ENCODE results near the gene NAA80. TPM values are rescaled to one million over a fixed set of nuclear protein-coding genes. Genes with fewer than 3 reads are reported as not detected.

The NAA80 gene
- total RNA-seq, 1 experiment from 2014 or later, result 5.3 TPM

DNA sequence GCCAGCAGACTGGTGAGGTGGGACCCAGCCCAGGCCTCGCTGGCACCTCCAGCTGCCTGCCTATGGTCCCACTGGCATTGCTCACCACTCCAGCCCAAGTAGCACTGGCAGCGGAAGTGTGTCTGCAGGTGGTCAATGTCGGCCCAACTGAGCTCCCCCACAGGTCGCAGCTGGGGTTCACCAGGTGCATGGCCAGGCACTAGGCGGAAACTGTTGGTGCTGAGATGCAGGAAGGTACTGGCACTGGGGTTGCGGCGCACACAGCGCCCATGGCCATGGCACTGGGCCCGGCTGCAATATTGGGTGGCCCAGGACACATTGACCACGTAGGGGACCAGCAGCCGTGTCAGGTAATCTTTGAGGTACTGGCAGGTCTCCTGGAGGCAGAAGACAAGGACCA, 19.0 kb upstream of the NAA80 start:
- H3K4me3 ChIP-seq (ENCODE audit: low read depth, low read length, poor library complexity, severe bottlenecking), result no peak overlapping the region
- H3K27me3 ChIP-seq (replicated peaks; ENCODE audit: insufficient read depth, low read depth, low read length, poor library complexity), result no peaks in the 10 kb centered on the region
- intact Hi-C loops (cut with micrococcal nuclease; ENCODE audit: unreplicated experiment), result no loop called here
- H3K9me3 ChIP-seq (ENCODE audit: low read depth, low read length, poor library complexity, severe bottlenecking), result no peaks in the 10 kb centered on the region
- no peak overlapping the region for H3K27ac ChIP-seq (ENCODE audit: low read depth, low read length, poor library complexity, severe bottlenecking)
- ChIA-PET POLR2A (ENCODE audit: low non-redundant PET) (no interaction called here), CTCF (no interaction called here)
- no peak for TF ChIP-seq EZH2 (IDR thresholded peaks at IDR 0.05; ENCODE audit: borderline replicate concordance, low read depth, low read length, poor library complexity, severe bottlenecking)
- TF ChIP-seq CTCF (conservative IDR thresholded peaks at IDR 0.05; ENCODE audit: low read depth, low read length), result no peak
- peaks cover 3% of the 10 kb centered on the region for H3K4me1 ChIP-seq (ENCODE audit: insufficient read depth, low read length, poor library complexity, severe bottlenecking)
- BruUV-seq (replicated peaks), result no TSS peak
- H3K36me3 ChIP-seq (ENCODE audit: insufficient read depth, low read length, poor library complexity, severe bottlenecking), result no peaks in the 10 kb centered on the region
- no peak for DNase-seq (ENCODE audit: low spot score)

DNA sequence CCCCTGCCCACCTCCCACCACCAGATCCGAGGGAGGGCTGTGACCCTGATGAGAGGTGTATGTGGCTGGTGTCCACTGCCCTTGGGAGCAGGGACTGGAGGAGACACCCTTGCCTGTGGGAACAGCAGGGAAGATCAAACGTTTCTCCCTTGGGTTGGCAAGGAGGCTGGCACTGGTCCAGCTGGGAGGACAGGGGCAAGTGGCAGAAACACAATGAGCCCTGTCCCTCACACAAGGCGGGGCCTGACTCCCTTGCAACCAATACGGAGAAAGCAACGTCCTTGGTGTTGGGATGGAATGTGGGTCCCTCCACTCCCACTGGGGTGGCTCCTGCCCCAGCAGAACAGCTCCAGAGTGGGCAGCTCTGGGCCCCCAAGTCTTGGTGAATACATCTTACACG, 18.1 kb upstream of the NAA80 start:
- ChIA-PET CTCF (no interaction called here), POLR2A (ENCODE audit: low non-redundant PET) (no interaction called here)
- BruUV-seq (replicated peaks), result no TSS peak
- Histone ChIP-seq H3K27me3 (replicated peaks; ENCODE audit: insufficient read depth, low read depth, low read length, poor library complexity) (no peaks in the 10 kb centered on the region), H3K4me1 (ENCODE audit: insufficient read depth, low read length, poor library complexity, severe bottlenecking) (peaks cover 3% of the 10 kb centered on the region), H3K9me3 (ENCODE audit: low read depth, low read length, poor library complexity, severe bottlenecking) (no peaks in the 10 kb centered on the region), H3K36me3 (ENCODE audit: insufficient read depth, low read length, poor library complexity, severe bottlenecking) (no peaks in the 10 kb centered on the region), H3K4me3 (ENCODE audit: low read depth, low read length, poor library complexity, severe bottlenecking) (no peak overlapping the region), H3K27ac (ENCODE audit: low read depth, low read length, poor library complexity, severe bottlenecking) (no peak overlapping the region)
- DNase-seq (ENCODE audit: low spot score), result no peak
- intact Hi-C loops (cut with micrococcal nuclease; ENCODE audit: unreplicated experiment), result no loop called here
- TF ChIP-seq EZH2 (IDR thresholded peaks at IDR 0.05; ENCODE audit: borderline replicate concordance, low read depth, low read length, poor library complexity, severe bottlenecking), result no peak
- TF ChIP-seq CTCF (conservative IDR thresholded peaks at IDR 0.05; ENCODE audit: low read depth, low read length), result no peak

DNA sequence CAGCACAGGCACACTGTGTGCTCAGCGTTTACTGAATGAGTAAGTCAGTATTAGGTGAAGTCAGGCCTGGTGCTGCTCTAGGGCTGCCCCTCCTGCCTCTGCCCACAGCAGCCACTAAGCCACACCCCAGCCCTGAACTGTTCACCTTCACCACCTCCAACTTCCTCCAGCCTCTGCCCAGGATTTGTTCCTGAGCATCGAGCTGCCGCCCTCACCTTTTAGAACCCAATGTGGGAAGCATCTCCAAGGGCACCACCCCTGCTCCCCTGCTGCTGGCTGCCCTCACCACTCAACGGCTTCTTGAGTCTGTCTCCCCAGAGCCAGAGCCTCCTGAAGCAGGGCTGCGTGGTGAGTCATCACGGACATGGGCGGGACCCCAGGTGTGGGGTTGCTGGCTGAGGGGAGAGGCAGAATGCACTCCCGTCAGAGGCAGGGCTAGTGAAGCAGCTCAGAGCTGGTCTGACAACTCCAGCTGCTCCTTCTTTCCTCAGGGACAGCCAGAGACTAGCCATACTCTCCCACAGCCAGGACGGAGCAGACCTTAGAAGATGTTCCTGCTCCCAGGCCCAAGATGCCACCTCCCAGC, 17.5 kb upstream of the NAA80 start:
- Histone ChIP-seq H3K27ac (ENCODE audit: low read depth, low read length, poor library complexity, severe bottlenecking) (no peak overlapping the region), H3K4me3 (ENCODE audit: low read depth, low read length, poor library complexity, severe bottlenecking) (no peak overlapping the region), H3K9me3 (ENCODE audit: low read depth, low read length, poor library complexity, severe bottlenecking) (no peaks in the 10 kb centered on the region), H3K36me3 (ENCODE audit: insufficient read depth, low read length, poor library complexity, severe bottlenecking) (no peaks in the 10 kb centered on the region), H3K27me3 (replicated peaks; ENCODE audit: insufficient read depth, low read depth, low read length, poor library complexity) (no peaks in the 10 kb centered on the region), H3K4me1 (ENCODE audit: insufficient read depth, low read length, poor library complexity, severe bottlenecking) (peaks cover under 1% of the 10 kb centered on the region)
- BruUV-seq (replicated peaks), result no TSS peak
- DNase-seq (ENCODE audit: low spot score), result no peak
- TF ChIP-seq CTCF (conservative IDR thresholded peaks at IDR 0.05; ENCODE audit: low read depth, low read length) (no peak), EZH2 (IDR thresholded peaks at IDR 0.05; ENCODE audit: borderline replicate concordance, low read depth, low read length, poor library complexity, severe bottlenecking) (no peak)
- ChIA-PET POLR2A (ENCODE audit: low non-redundant PET) (no interaction called here), CTCF (no interaction called here)
- intact Hi-C loops (cut with micrococcal nuclease; ENCODE audit: unreplicated experiment), result no loop called here

All from A673 (cell line).